SH-SY5Y (cell line): ENCODE data around the gene NCKAP5.

ENCODE experiments used
- GATA2 ChIP-seq: IDR thresholded peaks from 2 replicates; pipeline ENCODE4 v1.6.1; 2011; ENCODE audit warnings: mild to moderate bottlenecking, low read depth, low read length
- GATA3 ChIP-seq: IDR thresholded peaks from 2 replicates; pipeline ENCODE4 v1.6.1; 2011; ENCODE audit warnings: low read depth, mild to moderate bottlenecking, low read length, moderate library complexity

NCKAP5 gene

GRCh38 chr2:133415210-133415876 is 152.9 kb downstream of the NCKAP5 start:
- TF ChIP-seq GATA3, result no peak
- TF ChIP-seq GATA2, result no peak

DNA sequence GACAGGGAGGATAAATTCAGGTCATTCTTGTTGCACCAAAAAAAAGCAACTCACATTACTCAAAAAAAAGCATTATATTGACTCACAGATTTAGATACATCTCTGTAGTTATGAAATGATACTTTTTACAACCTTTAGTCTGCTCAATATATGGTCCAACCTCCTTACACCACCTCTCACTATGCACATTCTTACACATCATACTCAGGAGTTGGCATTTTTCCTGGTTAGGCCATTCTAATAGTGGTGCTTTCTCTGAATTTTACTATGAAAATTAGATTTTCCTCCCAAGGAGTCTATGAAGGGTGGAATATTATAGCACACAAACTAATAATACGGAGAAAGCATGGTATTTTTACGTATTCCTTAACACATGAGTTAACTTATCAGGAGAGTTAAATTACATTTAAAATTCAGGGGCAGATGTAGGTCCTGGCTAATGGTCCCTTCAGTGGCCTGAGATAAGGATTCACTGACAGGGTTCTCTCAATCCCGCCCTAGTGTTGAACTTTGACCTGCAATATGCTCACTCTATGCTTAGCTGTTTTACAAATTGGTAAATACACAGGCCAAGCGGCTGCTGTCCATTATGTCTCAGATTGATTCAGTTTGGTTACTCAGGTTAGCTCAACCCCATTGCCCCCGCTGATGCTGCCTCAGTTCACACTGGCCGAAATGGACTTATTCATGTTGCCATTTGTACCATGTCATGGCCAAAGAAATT is 153.6 kb downstream of the NCKAP5 start:
- TF ChIP-seq GATA2 (no peak), GATA3 (no peak)

GRCh38 chr2:133413863-133414262 is 154.4 kb downstream of the NCKAP5 start:
- no peak for TF ChIP-seq GATA2
- TF ChIP-seq GATA3, result no peak

DNA sequence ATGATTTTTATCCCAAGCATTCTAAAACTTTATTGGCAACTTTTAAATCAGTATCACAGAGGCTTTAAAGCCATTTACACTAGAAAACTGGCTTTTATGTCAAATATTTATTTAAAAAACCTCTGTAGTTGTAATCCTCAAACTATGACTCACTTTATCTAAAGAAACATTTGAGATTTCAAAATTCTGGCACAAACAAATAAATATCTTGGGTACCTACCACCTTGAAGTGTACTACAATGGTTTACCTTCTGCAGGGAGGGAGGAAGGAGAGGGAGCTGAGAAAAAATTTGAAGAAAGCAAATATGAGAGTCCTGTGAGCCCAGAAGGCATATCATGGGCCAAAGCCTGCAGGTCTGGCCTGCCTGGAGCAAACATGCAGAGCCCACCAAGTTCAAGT is 155.6 kb downstream of the NCKAP5 start:
- TF ChIP-seq GATA3 (no peak), GATA2 (no peak)

DNA sequence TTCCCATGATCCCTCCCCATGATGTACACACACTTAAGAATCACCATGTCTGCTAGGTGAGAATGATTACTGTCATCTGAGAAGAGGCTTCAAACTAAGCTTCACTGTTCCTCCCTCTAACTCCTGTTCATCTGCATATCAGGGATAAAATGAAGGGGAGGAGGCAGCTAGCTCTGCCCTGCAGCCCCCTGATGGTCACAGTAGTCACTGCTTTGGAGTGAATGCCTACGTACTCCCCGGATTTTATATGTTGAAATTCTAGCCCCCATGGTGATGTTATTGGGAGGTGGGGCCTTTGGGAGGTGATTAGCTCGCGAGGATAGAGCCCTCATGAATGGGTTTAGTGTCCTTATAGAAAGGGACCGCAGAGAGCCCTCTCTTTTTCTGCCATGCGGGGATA is 156.4 kb downstream of the NCKAP5 start:
- no peak for TF ChIP-seq GATA2
- TF ChIP-seq GATA3, result no peak

GRCh38 chr2:133411101-133411500 is 157.2 kb downstream of the NCKAP5 start:
- TF ChIP-seq GATA2 (no peak), GATA3 (no peak)

- TF ChIP-seq GATA2, result no peak
- no peak for TF ChIP-seq GATA3
Observed at GRCh38 chr2:133409581-133410285, 158.5 kb downstream of the NCKAP5 start.

DNA sequence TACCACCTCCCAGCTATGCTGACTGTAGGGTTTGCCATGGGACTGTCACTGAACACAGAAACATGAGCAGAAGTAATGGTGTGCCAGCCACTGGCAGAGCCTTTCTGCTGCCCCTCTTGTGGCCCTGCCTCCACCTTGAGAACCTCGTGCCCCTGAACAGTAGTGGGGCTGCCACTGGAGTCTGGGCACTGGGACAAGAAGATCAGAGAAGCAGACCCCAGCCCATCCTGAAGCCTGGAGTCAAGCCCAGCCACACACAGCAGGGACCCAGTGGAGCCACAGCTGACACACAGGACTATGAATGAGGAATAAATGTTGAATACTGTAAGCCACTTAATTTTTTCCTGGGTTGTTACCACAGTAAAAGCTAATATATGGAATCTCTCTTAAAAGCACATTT is 159.6 kb downstream of the NCKAP5 start:
- TF ChIP-seq GATA2, result no peak
- TF ChIP-seq GATA3, result no peak

DNA sequence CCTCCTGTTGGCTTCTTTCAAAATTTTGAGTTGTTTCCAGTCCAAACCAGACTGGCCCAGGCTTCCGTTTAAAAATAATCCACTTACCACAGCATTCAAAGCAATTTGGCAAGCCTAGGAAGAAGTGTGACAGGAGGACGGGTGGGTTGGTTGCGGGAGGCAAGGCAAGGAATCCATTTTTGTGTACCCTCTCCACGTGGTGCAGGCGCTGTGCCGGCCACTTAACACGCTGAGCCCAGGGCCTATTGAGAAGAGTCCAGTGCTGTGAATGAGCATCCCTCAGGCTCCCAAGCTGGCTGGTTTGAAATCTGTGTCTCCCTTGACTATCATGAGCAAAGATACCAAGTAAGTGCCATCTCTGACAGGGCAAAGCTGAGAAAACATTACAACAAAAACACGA is 160.9 kb downstream of the NCKAP5 start:
- TF ChIP-seq GATA3 (no peak), GATA2 (no peak)

GRCh38 chr2:133405252-133405651 is 163.0 kb downstream of the NCKAP5 start:
- no peak for TF ChIP-seq GATA3
- no peak for TF ChIP-seq GATA2

DNA sequence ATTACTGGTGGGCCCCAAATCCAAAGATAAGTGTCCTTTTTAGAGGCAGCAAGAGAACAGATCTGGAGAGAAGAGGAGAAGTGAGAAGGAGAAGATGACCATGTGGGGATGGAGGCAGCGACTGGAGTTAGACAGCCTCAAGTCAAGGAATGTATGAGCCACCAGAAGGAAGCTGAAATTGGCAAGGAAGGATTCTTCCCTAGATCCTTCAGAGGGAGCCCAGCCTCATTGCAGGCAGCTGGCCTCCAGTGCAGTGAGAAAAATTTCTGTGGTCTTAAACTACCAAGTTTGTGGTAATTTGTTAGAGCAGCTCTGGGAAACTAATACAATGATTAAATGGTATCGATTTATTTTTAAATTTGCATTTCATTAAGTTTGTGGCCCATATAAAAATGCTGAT is 167.9 kb downstream of the NCKAP5 start:
- no peak for TF ChIP-seq GATA3
- TF ChIP-seq GATA2, result no peak

DNA sequence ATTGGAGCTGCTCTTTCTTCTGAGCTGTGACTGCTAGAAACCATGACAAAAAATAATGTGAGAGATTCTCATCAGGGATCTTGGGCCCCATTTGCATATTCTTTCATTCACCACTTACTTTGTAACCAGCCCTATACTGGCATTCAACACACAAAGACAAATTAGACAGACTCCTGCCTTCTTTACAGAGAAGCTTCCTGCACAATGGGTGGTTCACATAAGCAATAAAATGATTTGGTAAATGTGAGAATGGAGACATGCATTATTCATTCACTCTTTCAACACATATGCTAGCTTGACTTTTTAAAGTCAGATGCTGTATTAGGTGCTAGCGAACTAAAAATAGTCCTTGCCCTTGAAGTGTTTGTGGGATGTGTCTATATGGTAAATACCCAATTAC is 174.4 kb downstream of the NCKAP5 start:
- TF ChIP-seq GATA3 (no peak), GATA2 (no peak)

- TF ChIP-seq GATA3 (no peak), GATA2 (no peak)
Observed at GRCh38 chr2:133390156-133390555, 178.1 kb downstream of the NCKAP5 start.

- no peak for TF ChIP-seq GATA3
- TF ChIP-seq GATA2, result no peak
Observed at GRCh38 chr2:133389569-133389968, 178.7 kb downstream of the NCKAP5 start.

DNA sequence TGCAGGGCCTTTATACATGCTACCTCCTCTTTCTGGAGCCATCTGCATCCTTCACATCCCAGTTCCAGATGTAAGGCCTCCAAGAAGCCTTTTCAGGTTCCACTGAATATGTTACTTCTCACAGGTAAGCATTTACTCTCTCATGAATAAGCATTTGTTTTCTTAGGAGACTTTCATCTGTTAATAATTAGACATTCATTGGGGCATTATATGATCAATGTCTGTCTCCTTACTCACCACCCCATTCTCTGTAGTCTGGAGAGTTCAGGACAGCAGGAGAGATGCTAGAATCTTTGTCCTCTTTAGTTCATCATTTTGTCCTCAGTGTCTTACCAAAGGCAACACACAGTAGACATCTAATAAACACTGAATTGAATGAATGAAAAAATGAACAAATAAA is 185.7 kb downstream of the NCKAP5 start:
- TF ChIP-seq GATA3, result no peak
